H1 (cell line): ENCODE data around the gene LRRC19. TPM values are rescaled to one million over a fixed set of nuclear protein-coding genes. Genes with fewer than 3 reads are reported as not detected.

Experiments used
- CTCF ChIA-PET: fragments of 300-600 bp; sonication (Branson Sonifier 250); formaldehyde crosslinking; loops from one replicate; lab custom pipeline; 2021; ENCODE audit not compliant: partially characterized antibody; lab: Charles Lee
- POLR2A ChIA-PET: fragments of 300-600 bp; sonication (Branson Sonifier 250); formaldehyde crosslinking; loops from one replicate; lab custom pipeline; 2021; ENCODE audit warnings: inconsistent platforms; ENCODE audit not compliant: partially characterized antibody; lab: Charles Lee
- DNase-seq, 2 experiments: peaks; one replicate each; pipeline versions ENCODE4 v3.0.0 to v3.0.0-alpha.2; 2010 to 2022; ENCODE audit warnings: low spot score in 2 of 2, low read depth in 1 of 2, mixed read lengths in 1 of 2
- FAIRE-seq: peaks from 2 replicates; lab custom pipeline; 2011; peaks lifted over from hg19 to GRCh38; lab: Jason Lieb, UNC
- H2AFZ ChIP-seq: 2 replicates; pipeline ENCODE4 v1.8.1; 2012; ENCODE audit warnings: low read length, inconsistent platforms
- H2AK5ac ChIP-seq: 2 replicates; pipeline ENCODE4 v1.6.1; 2013; ENCODE audit warnings: low read depth, low read length
- H2BK120ac ChIP-seq: replicated peaks from 2 replicates; pipeline ENCODE3; 2013; ENCODE audit warnings: low read depth, low read length, inconsistent platforms
- H2BK12ac ChIP-seq: 2 replicates; pipeline ENCODE4 v1.6.1; 2013; ENCODE audit warnings: low read depth, low read length
- H2BK15ac ChIP-seq: 2 replicates; pipeline ENCODE4 v1.6.1; 2013; ENCODE audit warnings: low read length
- H2BK20ac ChIP-seq: 2 replicates; pipeline ENCODE4 v1.6.1; 2013; ENCODE audit warnings: low read length
- H2BK5ac ChIP-seq: 2 replicates; pipeline ENCODE4 v1.6.1; 2013; ENCODE audit warnings: low read depth, low read length
- H3K14ac ChIP-seq: 2 replicates; pipeline ENCODE4 v1.6.1; 2013; ENCODE audit warnings: inconsistent platforms; ENCODE audit not compliant: insufficient read length
- H3K18ac ChIP-seq: 2 replicates; pipeline ENCODE4 v1.6.1; 2013; ENCODE audit warnings: low read length; ENCODE audit errors: extremely low read depth
- H3K23ac ChIP-seq: 2 replicates; pipeline ENCODE4 v1.6.1; 2013; ENCODE audit warnings: inconsistent platforms; ENCODE audit not compliant: insufficient read length
- H3K23me2 ChIP-seq: 2 replicates; pipeline ENCODE4 v1.6.1; 2013; ENCODE audit warnings: low read depth, low read length
- H3K27ac ChIP-seq: 2 replicates; pipeline ENCODE4 v1.6.1; 2011; ENCODE audit warnings: low read depth, low read length, inconsistent platforms
- H3K27me3 ChIP-seq, 4 experiments: replicated peaks in 1 of 4; 1 replicate in 1 of 4; 2 replicates in 3 of 4; pipeline versions ENCODE4 v1.6.1 to v1.8.1; 2011 to 2013; ENCODE audit warnings: low read length in 3 of 4, mild to moderate bottlenecking in 3 of 4, inconsistent platforms in 2 of 4, mixed read lengths in 2 of 4, moderate library complexity in 1 of 4; ENCODE audit not compliant: control insufficient read depth in 3 of 4, insufficient read depth in 3 of 4; ENCODE audit errors: extremely low read depth in 1 of 4
- H3K36me3 ChIP-seq, 4 experiments: 2 replicates each; pipeline versions ENCODE4 v1.6.1 to v1.8.1; 2011 to 2013; ENCODE audit warnings: mild to moderate bottlenecking in 4 of 4, low read length in 3 of 4, moderate library complexity in 2 of 4, control low read depth in 1 of 4, inconsistent platforms in 1 of 4; ENCODE audit not compliant: insufficient read depth in 4 of 4, control insufficient read depth in 2 of 4
- H3K4ac ChIP-seq: replicated peaks from 2 replicates; pipeline ENCODE3; 2013; ENCODE audit warnings: low read length, low read depth, mixed read lengths, inconsistent platforms; ENCODE audit not compliant: insufficient read length
- H3K4me1 ChIP-seq, 4 experiments: replicated peaks in 1 of 4; 1 replicate in 1 of 4; 2 replicates in 3 of 4; pipeline versions ENCODE4 v1.6.1 to v1.8.1; 2011 to 2013; ENCODE audit warnings: low read length in 3 of 4, inconsistent platforms in 2 of 4, mixed read lengths in 1 of 4; ENCODE audit not compliant: insufficient read depth in 4 of 4, control insufficient read depth in 3 of 4
- H3K4me2 ChIP-seq, 2 experiments: 2 replicates each; pipeline versions ENCODE4 v1.6.1 to v1.8.1; 2011 to 2013; ENCODE audit warnings: low read depth in 2 of 2, low read length in 2 of 2, control low read depth in 1 of 2, inconsistent platforms in 1 of 2, mild to moderate bottlenecking in 1 of 2; ENCODE audit not compliant: insufficient read depth in 1 of 2
- H3K4me3 ChIP-seq, 4 experiments: fragments of 200-600, 300-600 bp in 1 of 4; sonication (generic), shearing (Covaris generic), sonication (Bioruptor Twin) in 1 of 4; 2 replicates each; pipeline versions ENCODE4 v1.5.1 to v1.8.1; 2011 to 2016; ENCODE audit warnings: low read length in 4 of 4, low read depth in 3 of 4, control low read depth in 2 of 4, inconsistent platforms in 2 of 4, mild to moderate bottlenecking in 2 of 4, mixed read lengths in 1 of 4, moderate library complexity in 1 of 4; ENCODE audit not compliant: insufficient read depth in 2 of 4; ENCODE audit errors: extremely low read depth in 1 of 4
- H3K56ac ChIP-seq: replicated peaks from 2 replicates; pipeline ENCODE3; 2013; ENCODE audit warnings: low read depth, mild to moderate bottlenecking, mixed read lengths, low read length, inconsistent platforms; ENCODE audit not compliant: insufficient read length
- H3K79me1 ChIP-seq: 2 replicates; pipeline ENCODE4 v1.6.1; 2013; ENCODE audit warnings: low read depth, low read length, control low read depth
- H3K79me2 ChIP-seq, 2 experiments: 2 replicates each; pipeline versions ENCODE4 v1.6.1 to v1.8.1; 2012 to 2013; ENCODE audit warnings: low read length in 2 of 2, mild to moderate bottlenecking in 2 of 2, inconsistent platforms in 1 of 2; ENCODE audit not compliant: insufficient read depth in 2 of 2, control insufficient read depth in 1 of 2
- H3K9ac ChIP-seq, 4 experiments: replicated peaks in 1 of 4; 1 replicate in 1 of 4; 2 replicates in 3 of 4; pipeline versions ENCODE4 v1.6.1 to v1.8.1; 2011 to 2013; ENCODE audit warnings: low read depth in 3 of 4, low read length in 3 of 4, control low read depth in 2 of 4, mild to moderate bottlenecking in 2 of 4, moderate library complexity in 2 of 4, inconsistent platforms in 1 of 4; ENCODE audit errors: extremely low read depth in 1 of 4
- H3K9me3 ChIP-seq, 2 experiments: 2 replicates each; pipeline versions ENCODE4 v1.6.1 to v1.8.1; 2012 to 2013; ENCODE audit warnings: mild to moderate bottlenecking in 2 of 2, moderate library complexity in 2 of 2, control low read depth in 1 of 2, inconsistent platforms in 1 of 2, low read depth in 1 of 2, low read length in 1 of 2, mixed read lengths in 1 of 2; ENCODE audit not compliant: insufficient read depth in 2 of 2
- H4K20me1 ChIP-seq, 2 experiments: replicated peaks in 1 of 2; 2 replicates each; pipeline versions ENCODE3 to v1.8.1; 2011 to 2013; ENCODE audit warnings: inconsistent platforms in 2 of 2, low read length in 2 of 2, mild to moderate bottlenecking in 1 of 2; ENCODE audit not compliant: insufficient read depth in 2 of 2, control insufficient read depth in 1 of 2
- H4K5ac ChIP-seq: 2 replicates; pipeline ENCODE4 v1.6.1; 2013; ENCODE audit warnings: low read length, low read depth, mixed read lengths, inconsistent platforms; ENCODE audit not compliant: insufficient read length
- H4K8ac ChIP-seq: 2 replicates; pipeline ENCODE4 v1.8.0; 2013; ENCODE audit warnings: mild to moderate bottlenecking, moderate library complexity, low read length, inconsistent platforms; ENCODE audit not compliant: insufficient read depth; ENCODE audit errors: extremely low read depth
- H4K91ac ChIP-seq: replicated peaks from 2 replicates; pipeline ENCODE3; 2013; ENCODE audit warnings: low read length, mixed read lengths, inconsistent platforms; ENCODE audit not compliant: insufficient read length
- BACH1 ChIP-seq: IDR thresholded peaks from 2 replicates; pipeline ENCODE4 v1.6.1; 2012; ENCODE audit warnings: low read length, improper control_type of control experiment
- FOSL1 ChIP-seq: IDR thresholded peaks from 2 replicates; pipeline ENCODE4 v1.6.1; 2011; ENCODE audit warnings: mild to moderate bottlenecking, low read depth, low read length, moderate library complexity; ENCODE audit not compliant: insufficient read depth
- GABPA ChIP-seq: IDR thresholded peaks from 2 replicates; pipeline ENCODE4 v1.6.1; 2011; ENCODE audit warnings: mild to moderate bottlenecking, low read length, moderate library complexity, borderline replicate concordance; ENCODE audit not compliant: insufficient read depth
- NANOG ChIP-seq: IDR thresholded peaks from 2 replicates; pipeline ENCODE4 v1.6.1; 2011; ENCODE audit warnings: low read length, low read depth, mild to moderate bottlenecking, inconsistent platforms; ENCODE audit not compliant: insufficient read depth, poor library complexity, severe bottlenecking
- NRF1 ChIP-seq: IDR thresholded peaks from 2 replicates; pipeline ENCODE4 v1.6.1; 2011; ENCODE audit warnings: mild to moderate bottlenecking, low read depth, low read length, improper control_type of control experiment
- POLR2A ChIP-seq, 2 experiments: IDR thresholded peaks; 1 replicate in 1 of 2; 2 replicates in 1 of 2; pipeline ENCODE4 v1.6.1; 2011; ENCODE audit warnings: low read depth in 2 of 2, low read length in 2 of 2, mild to moderate bottlenecking in 2 of 2; ENCODE audit errors: control extremely low read depth in 1 of 2
- RFX5 ChIP-seq: IDR thresholded peaks from 2 replicates; pipeline ENCODE4 v1.6.1; 2011; ENCODE audit warnings: low read depth, low read length, improper control_type of control experiment, borderline replicate concordance
- SAP30 ChIP-seq: fragments of 300-600 bp; sonication (generic); IDR thresholded peaks from 2 replicates; pipeline ENCODE4 v1.7.1; 2012; ENCODE audit warnings: low read length, moderate library complexity, mild to moderate bottlenecking, inconsistent platforms; ENCODE audit not compliant: insufficient read depth, insufficient replicate concordance
- SP1 ChIP-seq: IDR thresholded peaks from 2 replicates; pipeline ENCODE4 v1.6.1; 2011; ENCODE audit warnings: low read depth, low read length
- SRF ChIP-seq: IDR thresholded peaks from 2 replicates; pipeline ENCODE4 v1.6.1; 2011; ENCODE audit warnings: mild to moderate bottlenecking, low read depth, low read length, moderate library complexity
- ZNF274 ChIP-seq: IDR thresholded peaks from 2 replicates; pipeline ENCODE4 v1.7.0; 2012; ENCODE audit warnings: low read length, borderline replicate concordance; ENCODE audit errors: extremely low read depth
- WGBS, 2 experiments: shearing (Covaris generic) in 1 of 2; methylation state at CpG; one replicate each; pipeline versions ENCODE4 v1.1.6 to v1.1.7; 2013 to 2015; ENCODE audit warnings: low lambda C conversion rate in 2 of 2, mixed read lengths in 2 of 2, inconsistent platforms in 1 of 2, low coverage in 1 of 2, missing lambda C conversion rate in 1 of 2; ENCODE audit not compliant: insufficient replicate concordance in 2 of 2, insufficient coverage in 1 of 2, insufficient read length in 1 of 2; ENCODE audit errors: extremely low coverage in 1 of 2, missing lambda C conversion rate in 1 of 2; 5-methylcytosine and 5-hydroxymethylcytosine counted together
- polyA plus RNA-seq, 7 experiments: library from polyadenylated mRNA; depleted of rRNA in 3 of 7; stranded (reverse) in 5 of 7; unstranded in 2 of 7; fragments of >200 nt in 5 of 7; fragments of 200-250 nt in 2 of 7; gene quantifications; 1 replicate in 5 of 7; 2 replicates in 1 of 7; 4 replicates in 1 of 7; pipeline versions ENCODE4 v1.2.1 to v1.2.3, GENCODE V29; 2011 to 2013; ENCODE audit warnings: missing spikeins in 2 of 7, mixed read lengths in 2 of 7
- total RNA-seq: library from RNA; stranded (reverse); fragmentation: NEBNext Ultra II Directional; extraction: Animal tissue kit (Norgen Biotek cat#: 25700); gene quantifications from 2 replicates; pipeline ENCODE4 v1.2.1, GENCODE V29; 2021

The LRRC19 gene
- total and polyA plus RNA-seq, 2 of the 8 experiments (the other 6 are each of a cell fraction or from before 2014, with no cell fraction given): not detected

- Histone ChIP-seq H2BK120ac (no peak overlapping the region), H2AFZ (no peak overlapping the region), H2BK15ac (no peak overlapping the region), H3K4me3 (no peak overlapping the region), H2BK5ac (no peak overlapping the region), H3K23me2 (peaks cover 3% of the 10 kb centered on the region; the same call in 1 of the 2 replicates), H3K18ac (no peak overlapping the region), H3K79me1 (peaks cover 2% of the 10 kb centered on the region; the same call in 1 of the 2 replicates), H3K14ac (no peak overlapping the region), H3K4me2 (no peak overlapping the region), H3K27me3 (no peaks in the 10 kb centered on the region), H3K79me2 (peaks cover 11 to 12% of the 10 kb centered on the region in 2 experiments), H3K4ac (no peak overlapping the region), H3K9me3 (no peaks in the 10 kb centered on the region), H2BK12ac (no peak overlapping the region), H4K20me1 (peaks cover 0 to under 1% of the 10 kb centered on the region in 2 experiments), H3K56ac (no peak overlapping the region), H4K5ac (no peak overlapping the region), H2BK20ac (no peak overlapping the region), H3K9ac (no peak overlapping the region), H3K27ac (no peak overlapping the region), H3K36me3 (no peaks in the 10 kb centered on the region), H4K91ac (no peak overlapping the region), H3K23ac (no peak overlapping the region), H4K8ac (no peak overlapping the region), H2AK5ac (no peak overlapping the region), H3K4me1 (peaks cover 0 to 3% (median 1%) of the 10 kb centered on the region in 4 experiments; a peak in 5 of 7 replicates)
- DNase-seq (no peak), FAIRE-seq (no peak)
- 92% methylated on average over 1 of the region's 1 CpG; no CpG with 5 or more reads in 1 of the 2 experiments for WGBS, 2 experiments
- ChIA-PET POLR2A (interaction anchor here (1.3 kb wide), 2 partner anchors 25 to 58 kb away, joined by 3 to 4 read pairs; no protein-coding TSS in a partner anchor), CTCF (interaction anchor here (0.8 to 1.3 kb wide), 2 partner anchors 10 to 59 kb away, joined by 3 to 4 read pairs; no protein-coding TSS in a partner anchor)
- TF ChIP-seq ZNF274: no peak
- no peak for TF ChIP-seq RFX5
- no peak for TF ChIP-seq BACH1
- TF ChIP-seq SAP30: no peak
- no peak for TF ChIP-seq POLR2A (IDR thresholded peaks at IDR 0.05; ENCODE audit: control extremely low read depth in 1 of 2, low read depth in 2 of 2, low read length in 2 of 2)
- no peak for TF ChIP-seq SRF
- no peak for TF ChIP-seq FOSL1
- TF ChIP-seq SP1: no peak
- TF ChIP-seq GABPA: no peak
- TF ChIP-seq NRF1: no peak
- TF ChIP-seq NANOG: no peak
These were observed 55.0 kb downstream of the LRRC19 start for GRCh38 chr9:26950521-26950920.
